GM18873 (cell line): Measurements from ENCODE around the gene WDR90.

ENCODE experiments used
- ATAC-seq: cut with Tn5 transposase; IDR thresholded peaks from one replicate; pipeline ENCODE4 v1.9.1; 2021; ENCODE audit warnings: mild to moderate bottlenecking, moderate library complexity, moderate number of reproducible peaks; ENCODE audit not compliant: unreplicated experiment, low FRiP score

Gene WDR90

GRCh38 chr16:637081-638018 is 11.8 kb upstream of the WDR90 start:
- no peak for ATAC-seq

GRCh38 chr16:638034-638543 is 11.1 kb upstream of the WDR90 start:
- ATAC-seq, result no peak

GRCh38 chr16:638836-639235 is 10.3 kb upstream of the WDR90 start:
- ATAC-seq, result no peak

- ATAC-seq, result no peak
These were observed 8.6 kb upstream of the WDR90 start for GRCh38 chr16:640614-641013.

- no peak for ATAC-seq
These were observed 7.6 kb upstream of the WDR90 start, which contains the start of gene MCRIP2 for GRCh38 chr16:641326-642188. TSS of gene MCRIP2 (plus strand) at chr16:641828. CDS start at chr16:641992, 164 bp downstream.

GRCh38 chr16:642189-643049 is 6.7 kb upstream of the WDR90 start:
- ATAC-seq, result no peak

GRCh38 chr16:643050-643368 is 6.2 kb upstream of the WDR90 start:
- no peak for ATAC-seq

GRCh38 chr16:644556-644955 is 4.6 kb upstream of the WDR90 start:
- no peak for ATAC-seq

GRCh38 chr16:645852-646678 is 3.1 kb upstream of the WDR90 start:
- ATAC-seq, result no peak

- no peak for ATAC-seq
These were observed 2.4 kb upstream of the WDR90 start for GRCh38 chr16:646679-647172.

- no peak for ATAC-seq
These were observed 1.8 kb upstream of the WDR90 start for GRCh38 chr16:647173-647902.

- ATAC-seq, result no peak
These were observed 939 bp upstream of the WDR90 start for GRCh38 chr16:648071-648780.

- ATAC-seq, result no peak
These were observed 466 bp downstream of the WDR90 start for GRCh38 chr16:649631-650030.

- ATAC-seq, result no peak
These were observed 2.7 kb downstream of the WDR90 start for GRCh38 chr16:651844-652243.

- no peak for ATAC-seq
These were observed 3.5 kb downstream of the WDR90 start for GRCh38 chr16:652454-653305.

- no peak for ATAC-seq
These were observed 4.9 kb downstream of the WDR90 start for GRCh38 chr16:654034-654433.

- no peak for ATAC-seq
These were observed 8.3 kb downstream of the WDR90 start for GRCh38 chr16:657487-657886.
